ENCODE measurements around the gene DUSP22. TPM values are rescaled to one million over a fixed set of nuclear protein-coding genes. Genes with fewer than 3 reads are reported as not detected.
A peak's percentile ranks its signal among the peaks of the same experiment; 100 is the strongest.

DUSP22 gene
- polyA plus RNA-seq, 1 donor = 25.1 TPM

- H3K27ac ChIP-seq (ENCODE audit: low read length) = no peak overlapping the region
Observed at GRCh38 chr6:318243-318890, 26.1 kb downstream of the DUSP22 start.

GRCh38 chr6:319177-320131 lies 27.2 kb downstream of the DUSP22 start:
- Histone ChIP-seq H3K9me3 (ENCODE audit: control insufficient read depth, low read depth, low read length) (no peaks in the 10 kb centered on the region), H3K4me1 (ENCODE audit: control insufficient read depth, insufficient read depth, low read length) (peaks cover 3% of the 10 kb centered on the region), H3K4me3 (ENCODE audit: low read length) (no peak overlapping the region), H3K27ac (ENCODE audit: low read length) (no peak overlapping the region), H3K27me3 (ENCODE audit: control insufficient read depth, insufficient read depth, low read length) (no peaks in the 10 kb centered on the region), H3K36me3 (ENCODE audit: control insufficient read depth, insufficient read depth, low read length) (peaks cover 5% of the 10 kb centered on the region)
- no peak for DNase-seq
- WGBS (ENCODE audit: insufficient coverage, low lambda C conversion rate) = 98% methylated on average over 8 of the region's 14 CpGs

More at GRCh38 chr6:318243-318890, 26.1 kb downstream of the DUSP22 start:
- H3K36me3 ChIP-seq (ENCODE audit: control insufficient read depth, insufficient read depth, low read length) = peaks cover 5% of the 10 kb centered on the region
- H3K27me3 ChIP-seq (ENCODE audit: control insufficient read depth, insufficient read depth, low read length) = no peaks in the 10 kb centered on the region
- H3K4me1 ChIP-seq (ENCODE audit: control insufficient read depth, insufficient read depth, low read length) = peaks cover under 1% of the 10 kb centered on the region
- DNase-seq = no peak
- H3K9me3 ChIP-seq (ENCODE audit: control insufficient read depth, low read depth, low read length) = no peaks in the 10 kb centered on the region
- no peak overlapping the region for H3K4me3 ChIP-seq (ENCODE audit: low read length)
- WGBS (ENCODE audit: insufficient coverage, low lambda C conversion rate) = no CpG with 5 or more reads among the region's 4 CpGs

GRCh38 chr6:320351-321157 lies 28.3 kb downstream of the DUSP22 start:
- no peak overlapping the region for H3K4me3 ChIP-seq (ENCODE audit: low read length)
- DNase-seq = no peak
- H3K4me1 ChIP-seq (ENCODE audit: control insufficient read depth, insufficient read depth, low read length) = peaks cover 3% of the 10 kb centered on the region
- H3K27me3 ChIP-seq (ENCODE audit: control insufficient read depth, insufficient read depth, low read length) = no peaks in the 10 kb centered on the region
- peaks cover 5% of the 10 kb centered on the region for H3K36me3 ChIP-seq (ENCODE audit: control insufficient read depth, insufficient read depth, low read length)
- H3K27ac ChIP-seq (ENCODE audit: low read length) = no peak overlapping the region
- 90% methylated on average over 4 of the region's 13 CpGs for WGBS (ENCODE audit: insufficient coverage, low lambda C conversion rate)
- no peaks in the 10 kb centered on the region for H3K9me3 ChIP-seq (ENCODE audit: control insufficient read depth, low read depth, low read length)

GRCh38 chr6:321158-321438 lies 28.8 kb downstream of the DUSP22 start:
- DNase-seq = no peak
- Histone ChIP-seq H3K4me3 (ENCODE audit: low read length) (no peak overlapping the region), H3K27me3 (ENCODE audit: control insufficient read depth, insufficient read depth, low read length) (no peaks in the 10 kb centered on the region), H3K36me3 (ENCODE audit: control insufficient read depth, insufficient read depth, low read length) (peaks cover 2% of the 10 kb centered on the region), H3K9me3 (ENCODE audit: control insufficient read depth, low read depth, low read length) (no peaks in the 10 kb centered on the region), H3K27ac (ENCODE audit: low read length) (no peak overlapping the region), H3K4me1 (ENCODE audit: control insufficient read depth, insufficient read depth, low read length) (peaks cover 3% of the 10 kb centered on the region)
- WGBS (ENCODE audit: insufficient coverage, low lambda C conversion rate) = no CpG with 5 or more reads among the region's 1 CpG

GRCh38 chr6:321536-322258 lies 29.4 kb downstream of the DUSP22 start:
- Histone ChIP-seq H3K4me3 (ENCODE audit: low read length) (no peak overlapping the region), H3K9me3 (ENCODE audit: control insufficient read depth, low read depth, low read length) (no peaks in the 10 kb centered on the region), H3K27ac (ENCODE audit: low read length) (no peak overlapping the region), H3K4me1 (ENCODE audit: control insufficient read depth, insufficient read depth, low read length) (peaks cover 3% of the 10 kb centered on the region), H3K36me3 (ENCODE audit: control insufficient read depth, insufficient read depth, low read length) (peaks cover 5% of the 10 kb centered on the region), H3K27me3 (ENCODE audit: control insufficient read depth, insufficient read depth, low read length) (no peaks in the 10 kb centered on the region)
- no peak for DNase-seq
- WGBS (ENCODE audit: insufficient coverage, low lambda C conversion rate) = no CpG with 5 or more reads among the region's 3 CpGs

GRCh38 chr6:322259-322930 lies 30.1 kb downstream of the DUSP22 start:
- peaks cover 3% of the 10 kb centered on the region for H3K4me1 ChIP-seq (ENCODE audit: control insufficient read depth, insufficient read depth, low read length)
- H3K4me3 ChIP-seq (ENCODE audit: low read length) = no peak overlapping the region
- 98% methylated on average over 4 of the region's 14 CpGs for WGBS (ENCODE audit: insufficient coverage, low lambda C conversion rate)
- H3K36me3 ChIP-seq (ENCODE audit: control insufficient read depth, insufficient read depth, low read length) = peaks cover 9% of the 10 kb centered on the region
- H3K27me3 ChIP-seq (ENCODE audit: control insufficient read depth, insufficient read depth, low read length) = no peaks in the 10 kb centered on the region
- H3K27ac ChIP-seq (ENCODE audit: low read length) = no peak overlapping the region
- DNase-seq = no peak
- no peaks in the 10 kb centered on the region for H3K9me3 ChIP-seq (ENCODE audit: control insufficient read depth, low read depth, low read length)

- Histone ChIP-seq H3K27me3 (ENCODE audit: control insufficient read depth, insufficient read depth, low read length) (no peaks in the 10 kb centered on the region), H3K4me3 (ENCODE audit: low read length) (no peak overlapping the region), H3K9me3 (ENCODE audit: control insufficient read depth, low read depth, low read length) (no peaks in the 10 kb centered on the region), H3K27ac (ENCODE audit: low read length) (no peak overlapping the region), H3K4me1 (ENCODE audit: control insufficient read depth, insufficient read depth, low read length) (peaks cover 3% of the 10 kb centered on the region), H3K36me3 (ENCODE audit: control insufficient read depth, insufficient read depth, low read length) (peaks cover 9% of the 10 kb centered on the region)
- whole genome bisulfite sequencing (ENCODE audit: insufficient coverage, low lambda C conversion rate) = 93% methylated on average over 2 of the region's 12 CpGs
- no peak for DNase-seq
Observed at GRCh38 chr6:322940-323729, 30.8 kb downstream of the DUSP22 start.

- Histone ChIP-seq H3K9me3 (ENCODE audit: control insufficient read depth, low read depth, low read length) (no peaks in the 10 kb centered on the region), H3K4me3 (ENCODE audit: low read length) (no peak overlapping the region), H3K27ac (ENCODE audit: low read length) (no peak overlapping the region), H3K36me3 (ENCODE audit: control insufficient read depth, insufficient read depth, low read length) (peaks cover 9% of the 10 kb centered on the region), H3K4me1 (ENCODE audit: control insufficient read depth, insufficient read depth, low read length) (peaks cover 3% of the 10 kb centered on the region), H3K27me3 (ENCODE audit: control insufficient read depth, insufficient read depth, low read length) (no peaks in the 10 kb centered on the region)
- 42% methylated on average over 2 of the region's 4 CpGs for WGBS (ENCODE audit: insufficient coverage, low lambda C conversion rate)
- peak in 1 of 2 donors; percentile 38 for DNase-seq
Observed at GRCh38 chr6:323730-324088, 31.4 kb downstream of the DUSP22 start.

GRCh38 chr6:324116-324728 lies 31.9 kb downstream of the DUSP22 start:
- peaks cover 3% of the 10 kb centered on the region for H3K4me1 ChIP-seq (ENCODE audit: control insufficient read depth, insufficient read depth, low read length)
- no peak overlapping the region for H3K4me3 ChIP-seq (ENCODE audit: low read length)
- H3K27ac ChIP-seq (ENCODE audit: low read length) = no peak overlapping the region
- no peak for DNase-seq
- WGBS (ENCODE audit: insufficient coverage, low lambda C conversion rate) = no CpG with 5 or more reads among the region's 19 CpGs
- no peaks in the 10 kb centered on the region for H3K27me3 ChIP-seq (ENCODE audit: control insufficient read depth, insufficient read depth, low read length)
- no peaks in the 10 kb centered on the region for H3K9me3 ChIP-seq (ENCODE audit: control insufficient read depth, low read depth, low read length)
- H3K36me3 ChIP-seq (ENCODE audit: control insufficient read depth, insufficient read depth, low read length) = peaks cover 9% of the 10 kb centered on the region
